HL-60 (cell line): ENCODE data around the gene TM7SF3.

Experiments
- GABPA ChIP-seq: IDR thresholded peaks from 2 replicates; pipeline ENCODE4 v1.6.1; 2012; ENCODE audit warnings: low read depth
- POLR2AphosphoS5 ChIP-seq: IDR thresholded peaks from 2 replicates; pipeline ENCODE4 v1.6.1; 2012; ENCODE audit warnings: low read depth
- SPI1 ChIP-seq: IDR thresholded peaks from 2 replicates; pipeline ENCODE4 v1.6.1; 2012; ENCODE audit warnings: low read depth, mild to moderate bottlenecking, borderline replicate concordance
- TF ChIP-seq, protein P1 (sequence below): IDR thresholded peaks from one replicate; pipeline ENCODE4 v1.5.1; 2011; ENCODE audit warnings: low read length, control low read depth, inconsistent platforms; ENCODE audit not compliant: insufficient read depth

DNA sequence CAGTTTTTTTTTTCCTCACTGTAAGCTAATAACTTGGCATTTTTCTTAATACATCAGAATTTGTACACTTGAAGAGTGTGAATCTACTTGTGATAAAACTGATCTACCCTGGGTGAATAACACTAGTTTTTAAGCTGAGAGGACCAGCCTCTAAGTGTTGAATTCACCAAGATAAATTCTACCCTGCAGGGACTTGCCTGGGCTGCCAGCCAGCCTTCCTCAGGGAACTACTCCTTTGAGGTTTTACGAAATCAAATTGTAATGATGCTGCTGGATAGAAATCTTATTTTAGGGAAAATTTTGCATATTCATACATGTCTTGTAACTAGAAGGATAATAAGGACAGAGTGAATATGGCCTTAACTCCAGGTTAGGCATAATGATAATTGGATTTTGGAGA lies 10.1 kb upstream of the TM7SF3 start:
- TF ChIP-seq, protein P1, sequence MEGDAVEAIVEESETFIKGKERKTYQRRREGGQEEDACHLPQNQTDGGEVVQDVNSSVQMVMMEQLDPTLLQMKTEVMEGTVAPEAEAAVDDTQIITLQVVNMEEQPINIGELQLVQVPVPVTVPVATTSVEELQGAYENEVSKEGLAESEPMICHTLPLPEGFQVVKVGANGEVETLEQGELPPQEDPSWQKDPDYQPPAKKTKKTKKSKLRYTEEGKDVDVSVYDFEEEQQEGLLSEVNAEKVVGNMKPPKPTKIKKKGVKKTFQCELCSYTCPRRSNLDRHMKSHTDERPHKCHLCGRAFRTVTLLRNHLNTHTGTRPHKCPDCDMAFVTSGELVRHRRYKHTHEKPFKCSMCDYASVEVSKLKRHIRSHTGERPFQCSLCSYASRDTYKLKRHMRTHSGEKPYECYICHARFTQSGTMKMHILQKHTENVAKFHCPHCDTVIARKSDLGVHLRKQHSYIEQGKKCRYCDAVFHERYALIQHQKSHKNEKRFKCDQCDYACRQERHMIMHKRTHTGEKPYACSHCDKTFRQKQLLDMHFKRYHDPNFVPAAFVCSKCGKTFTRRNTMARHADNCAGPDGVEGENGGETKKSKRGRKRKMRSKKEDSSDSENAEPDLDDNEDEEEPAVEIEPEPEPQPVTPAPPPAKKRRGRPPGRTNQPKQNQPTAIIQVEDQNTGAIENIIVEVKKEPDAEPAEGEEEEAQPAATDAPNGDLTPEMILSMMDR = no peak
- TF ChIP-seq GABPA = no peak
- TF ChIP-seq POLR2AphosphoS5 = no peak
- TF ChIP-seq SPI1 = no peak
